ENCODE results near the gene PSMB3. TPM values are rescaled to one million over a fixed set of nuclear protein-coding genes. Genes with fewer than 3 reads are reported as not detected.

Gene PSMB3
- total and polyA plus RNA-seq, 2 donors (not counting 1 experiment from before 2014, with no cell fraction given): 210 to 299 TPM

GRCh38 chr17:38728290-38728831 is 24.2 kb upstream of the PSMB3 start:
- H3K4me1 ChIP-seq (ENCODE audit: control insufficient read depth, extremely low read depth, insufficient read depth, low read length): peaks cover 10% of the 10 kb centered on the region
- DNase-seq (ENCODE audit: low read depth in 2 of 2): no peak
- H3K36me3 ChIP-seq (ENCODE audit: control insufficient read depth, insufficient read depth, low read length): peaks cover 6% of the 10 kb centered on the region
- H4K20me1 ChIP-seq (ENCODE audit: control insufficient read depth, extremely low read depth, insufficient read depth, low read length): no peaks in the 10 kb centered on the region
- TF ChIP-seq CTCF (conservative IDR thresholded peaks at IDR 0.05 in 1 of 2, IDR thresholded peaks at IDR 0.05 in 1 of 2; ENCODE audit: low read depth in 1 of 2, low read length in 2 of 2) (no peak), EZH2 (IDR thresholded peaks at IDR 0.05; ENCODE audit: low read length, missing control alignments) (no peak)
- H3K9me3 ChIP-seq (ENCODE audit: control insufficient read depth, insufficient read depth, low read depth, low read length): no peaks in the 10 kb centered on the region
- H3K9ac ChIP-seq (ENCODE audit: insufficient read depth, low read length): no peak overlapping the region
- no peak overlapping the region for H3K27ac ChIP-seq (ENCODE audit: insufficient read depth, low read length)
- H3K79me2 ChIP-seq (ENCODE audit: control insufficient read depth, insufficient read depth, low read length): peaks cover 12% of the 10 kb centered on the region
- H3K4me3 ChIP-seq (replicated peaks in 1 of 4; ENCODE audit: control extremely low read depth in 1 of 4, insufficient read depth in 1 of 4, low read depth in 3 of 4, low read length in 4 of 4): no peak overlapping the region
- no peak overlapping the region for H3K4me2 ChIP-seq (ENCODE audit: extremely low read depth, insufficient read depth, low read length)
- no peak overlapping the region for H2AFZ ChIP-seq (ENCODE audit: low read length)
- no peaks in the 10 kb centered on the region for H3K27me3 ChIP-seq (ENCODE audit: control insufficient read depth, insufficient read depth, low read length)

- H4K20me1 ChIP-seq (ENCODE audit: control insufficient read depth, extremely low read depth, insufficient read depth, low read length): no peaks in the 10 kb centered on the region
- TF ChIP-seq EZH2 (IDR thresholded peaks at IDR 0.05; ENCODE audit: low read length, missing control alignments): no peak
- TF ChIP-seq CTCF (conservative IDR thresholded peaks at IDR 0.05 in 1 of 2, IDR thresholded peaks at IDR 0.05 in 1 of 2; ENCODE audit: low read depth in 1 of 2, low read length in 2 of 2): no peak
- peak overlapping the region; percentile 51 for H2AFZ ChIP-seq (ENCODE audit: low read length)
- H3K9me3 ChIP-seq (ENCODE audit: control insufficient read depth, insufficient read depth, low read depth, low read length): no peaks in the 10 kb centered on the region
- peaks cover 11% of the 10 kb centered on the region for H3K36me3 ChIP-seq (ENCODE audit: control insufficient read depth, insufficient read depth, low read length)
- H3K9ac ChIP-seq (ENCODE audit: insufficient read depth, low read length): peak overlapping the region; percentile 58
- H3K79me2 ChIP-seq (ENCODE audit: control insufficient read depth, insufficient read depth, low read length): peaks cover 12% of the 10 kb centered on the region
- H3K4me1 ChIP-seq (ENCODE audit: control insufficient read depth, extremely low read depth, insufficient read depth, low read length): peaks cover 10% of the 10 kb centered on the region
- H3K4me3 ChIP-seq (replicated peaks in 1 of 4; ENCODE audit: control extremely low read depth in 1 of 4, insufficient read depth in 1 of 4, low read depth in 3 of 4, low read length in 4 of 4): peak overlapping the region; percentile 31 to 69 (median 45)
- peak overlapping the region; percentile 68 for H3K4me2 ChIP-seq (ENCODE audit: extremely low read depth, insufficient read depth, low read length)
- DNase-seq (ENCODE audit: low read depth in 2 of 2): no peak
- no peak overlapping the region for H3K27ac ChIP-seq (ENCODE audit: insufficient read depth, low read length)
- H3K27me3 ChIP-seq (ENCODE audit: control insufficient read depth, insufficient read depth, low read length): no peaks in the 10 kb centered on the region
These were observed 23.1 kb upstream of the PSMB3 start for GRCh38 chr17:38729368-38729885.

GRCh38 chr17:38729886-38730525 is 22.5 kb upstream of the PSMB3 start, which contains the start of gene CISD3:
Gene CISD3 (plus strand): TSS chr17:38730341. CDS start chr17:38730359, 18 bp downstream.
- peak within 1 kb of the TSS; percentile 71 for H3K9ac ChIP-seq (ENCODE audit: insufficient read depth, low read length)
- TF ChIP-seq EZH2 (IDR thresholded peaks at IDR 0.05; ENCODE audit: low read length, missing control alignments) (no peak), CTCF (conservative IDR thresholded peaks at IDR 0.05 in 1 of 2, IDR thresholded peaks at IDR 0.05 in 1 of 2; ENCODE audit: low read depth in 1 of 2, low read length in 2 of 2) (peak in 1 of 2 donors; percentile 48)
- peak within 1 kb of the TSS; percentile 99 for H3K4me2 ChIP-seq (ENCODE audit: extremely low read depth, insufficient read depth, low read length)
- peak; percentile 74 to 81 for DNase-seq (ENCODE audit: low read depth in 2 of 2)
- H3K4me1 ChIP-seq (ENCODE audit: control insufficient read depth, extremely low read depth, insufficient read depth, low read length): peaks cover 10% of the 10 kb centered on the region
- peak within 1 kb of the TSS; percentile 73 for H3K27ac ChIP-seq (ENCODE audit: insufficient read depth, low read length)
- H3K36me3 ChIP-seq (ENCODE audit: control insufficient read depth, insufficient read depth, low read length): peaks cover 13% of the 10 kb centered on the region
- peaks cover 12% of the 10 kb centered on the region for H3K79me2 ChIP-seq (ENCODE audit: control insufficient read depth, insufficient read depth, low read length)
- no peaks in the 10 kb centered on the region for H4K20me1 ChIP-seq (ENCODE audit: control insufficient read depth, extremely low read depth, insufficient read depth, low read length)
- no peaks in the 10 kb centered on the region for H3K27me3 ChIP-seq (ENCODE audit: control insufficient read depth, insufficient read depth, low read length)
- H3K9me3 ChIP-seq (ENCODE audit: control insufficient read depth, insufficient read depth, low read depth, low read length): no peaks in the 10 kb centered on the region
- peak within 1 kb of the TSS; percentile 55 for H2AFZ ChIP-seq (ENCODE audit: low read length)
- peak within 1 kb of the TSS; percentile 81 to 96 (median 86) for H3K4me3 ChIP-seq (replicated peaks in 1 of 4; ENCODE audit: control extremely low read depth in 1 of 4, insufficient read depth in 1 of 4, low read depth in 3 of 4, low read length in 4 of 4)

Measured in fibroblast of lung (primary cell).